GM19438 (cell line): ENCODE results near the gene MANEAL.
"Not testable (repeated sequence)": the region's sequence is repeated elsewhere in the genome, so short reads cannot be mapped to it uniquely, and the experiment has no call there.

Experiments
- ATAC-seq: cut with Tn5 transposase; IDR thresholded peaks from one replicate; pipeline ENCODE4 v1.9.1; 2021; ENCODE audit warnings: low read depth; ENCODE audit not compliant: unreplicated experiment

The MANEAL gene

GRCh38 chr1:37793773-37794371, at the start of gene MANEAL:
MANEAL (plus strand) TSS chr1:37793847; CDS start chr1:37794183, 336 bp downstream.
- no peak for ATAC-seq

- ATAC-seq: no peak
These were observed 46.8 kb upstream of the MANEAL start for GRCh38 chr1:37746806-37747205.

- no peak for ATAC-seq
These were observed 45.1 kb upstream of the MANEAL start for GRCh38 chr1:37748565-37748964.

GRCh38 chr1:37752213-37752582, 41.4 kb upstream of the MANEAL start:
- no peak for ATAC-seq

GRCh38 chr1:37752583-37753471, 40.8 kb upstream of the MANEAL start:
- no peak for ATAC-seq

- no peak for ATAC-seq
These were observed 40.0 kb upstream of the MANEAL start for GRCh38 chr1:37753473-37754321.

- no peak for ATAC-seq
These were observed 38.4 kb upstream of the MANEAL start for GRCh38 chr1:37755290-37755689.

- ATAC-seq: no peak
These were observed 37.6 kb upstream of the MANEAL start for GRCh38 chr1:37755951-37756560.

- ATAC-seq: no peak
These were observed 34.2 kb upstream of the MANEAL start for GRCh38 chr1:37759451-37759850.

- no peak for ATAC-seq
These were observed 32.1 kb upstream of the MANEAL start for GRCh38 chr1:37761416-37762095.

GRCh38 chr1:37762516-37762915, 31.1 kb upstream of the MANEAL start:
- ATAC-seq: no peak

GRCh38 chr1:37763791-37764413, 29.7 kb upstream of the MANEAL start:
- no peak for ATAC-seq

- no peak for ATAC-seq
These were observed 29.2 kb upstream of the MANEAL start for GRCh38 chr1:37764414-37764825.

GRCh38 chr1:37764888-37765441, 28.7 kb upstream of the MANEAL start, which contains the start of gene EPHA10:
EPHA10 (minus strand) TSS chr1:37765120; CDS start chr1:37765066, 54 bp downstream.
- ATAC-seq: no peak

- ATAC-seq: no peak
These were observed 27.6 kb upstream of the MANEAL start for GRCh38 chr1:37765916-37766664.

GRCh38 chr1:37767488-37767887, 26.2 kb upstream of the MANEAL start:
- ATAC-seq: no peak

- ATAC-seq: not testable (repeated sequence)
These were observed 22.2 kb upstream of the MANEAL start for GRCh38 chr1:37771440-37771839.

- ATAC-seq: no peak
These were observed 16.6 kb upstream of the MANEAL start for GRCh38 chr1:37776946-37777516.
